Parathyroid adenoma (tissue), 2 donors: Measurements from ENCODE around the gene LSM3.

Source experiments
- H2AFZ ChIP-seq: fragments of 300-600 bp; sonication (generic); one replicate; pipeline ENCODE4 v1.7.0; 2017; ENCODE audit warnings: antibody characterized with exemption, mild to moderate bottlenecking
- H3K27ac ChIP-seq: fragments of 300-600 bp; sonication (generic); one replicate; pipeline ENCODE4 v1.7.0; 2017
- H3K27me3 ChIP-seq: fragments of 300-600 bp; sonication (generic); one replicate; pipeline ENCODE4 v1.7.0; 2017; ENCODE audit warnings: low read length; ENCODE audit not compliant: control insufficient read depth, insufficient read depth
- H3K36me3 ChIP-seq: fragments of 300-600 bp; sonication (generic); one replicate; pipeline ENCODE4 v1.7.0; 2017; ENCODE audit warnings: low read length; ENCODE audit not compliant: control insufficient read depth, insufficient read depth
- H3K4me1 ChIP-seq: fragments of 300-600 bp; sonication (generic); one replicate; pipeline ENCODE4 v1.7.0; 2017; ENCODE audit warnings: control low read depth
- H3K4me2 ChIP-seq: fragments of 300-600 bp; sonication (generic); one replicate; pipeline ENCODE4 v1.7.0; 2017; ENCODE audit warnings: low read length
- H3K4me3 ChIP-seq: fragments of 300-600 bp; sonication (generic); one replicate; pipeline ENCODE4 v1.7.0; 2017; ENCODE audit warnings: low read depth, low read length
- H3K79me2 ChIP-seq: fragments of 300-600 bp; sonication (generic); one replicate; pipeline ENCODE4 v1.7.0; 2017; ENCODE audit warnings: control low read depth
- H3K9ac ChIP-seq: fragments of 300-600 bp; sonication (generic); one replicate; pipeline ENCODE4 v1.7.0; 2017; ENCODE audit warnings: mild to moderate bottlenecking
- H3K9me3 ChIP-seq: fragments of 300-600 bp; sonication (generic); one replicate; pipeline ENCODE4 v1.7.0; 2017; ENCODE audit warnings: low read length; ENCODE audit not compliant: control insufficient read depth
- CTCF ChIP-seq: fragments of 300-600 bp; sonication (generic); IDR thresholded peaks from one replicate; pipeline ENCODE4 v1.7.0; 2017; ENCODE audit warnings: antibody characterized with exemption, mild to moderate bottlenecking
- donor health status: primary hyperparathyroidism.

Gene LSM3

DNA sequence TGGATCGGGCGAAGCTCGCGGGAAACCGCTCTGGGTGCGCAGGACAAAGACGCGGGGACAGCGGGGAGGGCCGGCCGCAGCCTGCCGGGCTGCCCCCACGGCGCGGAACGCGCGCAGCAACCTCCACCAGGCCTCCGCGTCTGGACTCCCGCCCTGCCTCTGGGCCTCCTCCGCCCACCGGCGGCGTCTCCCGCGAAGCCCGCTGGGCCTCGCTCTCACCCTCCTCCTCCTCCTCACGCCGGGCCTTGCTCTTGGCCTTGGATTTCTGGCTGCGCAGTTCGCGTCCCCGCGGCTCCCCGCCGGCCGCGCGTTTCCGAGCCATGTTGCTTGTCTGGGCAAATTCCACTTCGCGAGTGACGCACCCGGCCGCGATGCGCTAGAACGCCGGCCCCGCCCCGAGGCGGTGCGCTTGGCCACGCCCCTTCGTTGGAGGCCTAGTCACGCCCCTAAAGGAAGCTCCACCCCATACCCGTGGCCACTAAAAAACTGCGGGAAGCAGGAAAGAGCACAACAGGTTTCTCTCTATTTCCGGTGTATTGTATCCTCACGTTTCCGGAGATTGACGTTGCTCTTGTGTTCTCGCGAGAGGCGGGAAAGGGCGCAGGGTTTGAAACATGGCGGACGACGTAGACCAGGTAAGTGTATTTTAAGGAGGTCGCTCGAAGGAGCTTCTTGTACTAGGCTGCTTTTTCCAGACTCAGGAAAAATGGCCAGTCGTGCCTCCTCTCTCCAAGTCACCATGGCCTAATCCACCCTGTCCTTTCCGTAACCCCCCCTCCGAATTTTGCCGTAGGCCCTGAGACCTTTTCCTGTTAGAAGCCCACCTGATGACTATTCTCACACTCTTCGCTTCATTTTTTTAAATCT lies at the start of gene LSM3, which contains the start of gene XPC:
Gene LSM3, plus strand, starts transcription at position 571 of the 867 bp plus-strand sequence. Its CDS starts 44 bp downstream, at position 615.
Gene XPC, minus strand, starts transcription at position 355 of the 867 bp plus-strand sequence. Its CDS starts 33 bp downstream, at position 322.
- Histone ChIP-seq H3K36me3 (no peaks in the 10 kb centered on the region), H3K9me3 (no peaks in the 10 kb centered on the region), H3K9ac (peak within 1 kb of the TSS; percentile 90), H3K27ac (peak within 1 kb of the TSS; percentile 89), H3K27me3 (no peaks in the 10 kb centered on the region), H3K4me2 (peak within 1 kb of the TSS; percentile 90), H2AFZ (peak within 1 kb of the TSS; percentile 95), H3K4me3 (peak within 1 kb of the TSS; percentile 84), H3K79me2 (peaks cover 26% of the 10 kb centered on the region), H3K4me1 (peaks cover 4% of the 10 kb centered on the region)
- TF ChIP-seq CTCF, result no peak

DNA sequence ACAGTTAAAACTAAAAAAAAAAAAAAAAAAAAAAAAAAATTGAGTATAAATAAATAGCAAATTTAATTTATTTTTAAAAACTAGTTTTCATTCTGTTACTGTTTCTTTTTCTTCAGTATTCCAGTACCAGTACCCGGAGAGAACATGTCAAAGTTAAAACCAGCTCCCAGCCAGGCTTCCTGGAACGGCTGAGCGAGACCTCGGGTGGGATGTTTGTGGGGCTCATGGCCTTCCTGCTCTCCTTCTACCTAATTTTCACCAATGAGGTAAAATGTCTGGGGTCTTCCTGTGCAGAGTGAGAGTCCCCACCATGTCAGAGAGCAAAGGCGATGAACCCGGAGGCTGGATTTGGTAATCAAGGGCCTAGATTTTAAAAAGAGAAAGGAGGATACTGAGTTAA lies 49.3 kb upstream of the LSM3 start:
- H3K27me3 ChIP-seq, result no peaks in the 10 kb centered on the region
- no peak overlapping the region for H3K27ac ChIP-seq
- no peak overlapping the region for H2AFZ ChIP-seq
- H3K36me3 ChIP-seq, result no peaks in the 10 kb centered on the region
- no peak overlapping the region for H3K9ac ChIP-seq
- no peak for TF ChIP-seq CTCF
- H3K79me2 ChIP-seq, result peaks cover 33% of the 10 kb centered on the region
- H3K4me3 ChIP-seq, result no peak overlapping the region
- H3K4me1 ChIP-seq, result peaks cover 9% of the 10 kb centered on the region
- no peak overlapping the region for H3K4me2 ChIP-seq
- H3K9me3 ChIP-seq, result no peaks in the 10 kb centered on the region

DNA sequence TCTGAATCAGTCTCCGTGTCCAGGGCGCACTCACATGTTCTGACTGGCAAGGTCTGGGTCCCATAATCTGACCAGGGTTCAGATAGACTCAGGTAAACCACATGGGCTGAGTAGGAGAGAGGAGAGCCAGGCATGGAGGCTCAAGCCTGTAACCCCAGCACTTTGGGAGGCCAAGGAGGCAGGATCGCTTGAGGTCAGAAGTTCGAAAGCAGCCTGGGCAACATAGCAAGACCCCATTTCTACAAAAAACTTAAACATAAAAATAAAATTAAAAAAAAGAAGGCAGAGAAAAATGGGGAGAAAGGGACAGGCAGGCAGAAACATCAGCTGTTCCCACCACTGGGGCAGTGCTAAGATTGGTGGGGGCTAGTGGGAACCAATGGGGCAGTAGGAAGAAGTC lies 48.4 kb upstream of the LSM3 start:
- no peak for TF ChIP-seq CTCF
- Histone ChIP-seq H3K79me2 (peaks cover 33% of the 10 kb centered on the region), H3K4me1 (peaks cover 9% of the 10 kb centered on the region), H3K27ac (no peak overlapping the region), H3K4me2 (no peak overlapping the region), H3K27me3 (no peaks in the 10 kb centered on the region), H3K36me3 (no peaks in the 10 kb centered on the region), H2AFZ (no peak overlapping the region), H3K9me3 (no peaks in the 10 kb centered on the region), H3K9ac (no peak overlapping the region), H3K4me3 (no peak overlapping the region)

GRCh38 chr3:14130707-14131106 lies 47.9 kb upstream of the LSM3 start:
- Histone ChIP-seq H3K27me3 (no peaks in the 10 kb centered on the region), H3K36me3 (no peaks in the 10 kb centered on the region), H3K9me3 (no peaks in the 10 kb centered on the region), H3K79me2 (peaks cover 33% of the 10 kb centered on the region), H3K9ac (no peak overlapping the region), H3K4me2 (no peak overlapping the region), H3K27ac (no peak overlapping the region), H3K4me1 (peaks cover 9% of the 10 kb centered on the region), H3K4me3 (no peak overlapping the region), H2AFZ (no peak overlapping the region)
- no peak for TF ChIP-seq CTCF
